BJ (cell line): Measurements from ENCODE around the gene THSD7A. TPM values are rescaled to one million over a fixed set of nuclear protein-coding genes. Genes with fewer than 3 reads are reported as not detected.

Experiments
- CTCF ChIA-PET: fragments of 350-600 bp; formaldehyde crosslinking; extraction: SDS; loops from one replicate; lab custom pipeline; 2021; ENCODE audit warnings: antibody characterized with exemption, inconsistent platforms; lab: Yijun Ruan, JAX
- POLR2A ChIA-PET: fragments of 300-600 bp; sonication (Branson Sonifier 250); formaldehyde crosslinking; extraction: SDS; loops from one replicate; lab custom pipeline; 2021; ENCODE audit warnings: antibody characterized with exemption; lab: Charles Lee
- DNase-seq: peaks from one replicate; pipeline ENCODE4 v3.0.0-alpha.2; 2011; ENCODE audit warnings: low read depth
- H3K27me3 ChIP-seq: 2 replicates; pipeline ENCODE4 v1.6.0; 2011; ENCODE audit warnings: low read length; ENCODE audit not compliant: control insufficient read depth, insufficient read depth
- H3K36me3 ChIP-seq: 2 replicates; pipeline ENCODE4 v1.5.1; 2011; ENCODE audit warnings: low read length; ENCODE audit not compliant: control insufficient read depth, insufficient read depth
- H3K4me3 ChIP-seq: 2 replicates; pipeline ENCODE4 v1.5.1; 2011; ENCODE audit warnings: low read depth, mild to moderate bottlenecking, control low read depth, low read length
- polyA plus RNA-seq: library from polyadenylated mRNA; depleted of rRNA; stranded (reverse); fragments of >200 nt; gene quantifications from 2 replicates; pipeline ENCODE4 v1.2.3, GENCODE V29; 2011
- TF ChIP-seq, protein P1 (sequence below): IDR thresholded peaks from 2 replicates; pipeline ENCODE4 v1.5.1; 2011; ENCODE audit warnings: low read depth, mild to moderate bottlenecking, control low read depth, inconsistent platforms, low read length, moderate library complexity; ENCODE audit not compliant: insufficient read depth

THSD7A gene
- polyA plus RNA-seq, 1 experiment = 0.02 TPM

DNA sequence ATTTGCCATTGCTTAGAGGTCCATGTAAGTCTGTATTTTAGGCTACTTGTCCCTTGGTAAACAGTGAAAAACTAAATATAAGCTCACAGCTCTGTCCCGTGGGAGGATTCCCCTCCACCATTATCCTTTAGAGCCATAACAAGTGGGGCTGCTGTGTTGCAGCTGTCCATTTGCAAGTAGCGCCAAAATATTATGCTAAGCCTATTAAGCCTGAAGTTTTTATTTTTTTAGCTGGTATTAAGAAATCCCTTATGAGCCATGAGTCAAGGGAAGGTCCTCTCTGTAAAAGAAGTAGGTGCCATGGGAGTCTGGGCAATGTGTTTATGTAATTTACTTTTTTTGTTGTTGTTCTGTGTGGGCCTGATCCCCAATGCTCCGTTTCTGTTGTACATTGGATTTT is 183.9 kb downstream of the THSD7A start:
- POLR2A ChIA-PET = no interaction called here
- no peaks in the 10 kb centered on the region for H3K27me3 ChIP-seq

DNA sequence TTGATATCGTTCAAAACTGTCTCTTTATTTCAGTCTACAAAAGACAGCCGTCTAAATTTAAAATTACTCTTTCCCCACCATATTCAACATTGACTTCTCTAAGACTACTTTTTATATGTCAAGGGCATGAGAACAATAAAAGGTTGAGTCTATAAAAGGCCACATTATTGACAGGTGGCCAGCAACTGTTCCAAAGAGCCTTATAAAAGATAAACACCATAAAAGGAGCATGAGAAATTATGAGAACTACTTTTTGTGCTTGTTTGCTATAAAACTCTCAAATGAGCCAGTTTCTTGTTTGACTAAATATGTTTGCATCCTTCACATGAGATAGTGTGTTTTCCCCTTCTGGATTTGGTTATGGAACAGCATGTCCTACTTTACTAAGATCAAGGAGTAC is 189.2 kb downstream of the THSD7A start:
- TF ChIP-seq, protein P1, sequence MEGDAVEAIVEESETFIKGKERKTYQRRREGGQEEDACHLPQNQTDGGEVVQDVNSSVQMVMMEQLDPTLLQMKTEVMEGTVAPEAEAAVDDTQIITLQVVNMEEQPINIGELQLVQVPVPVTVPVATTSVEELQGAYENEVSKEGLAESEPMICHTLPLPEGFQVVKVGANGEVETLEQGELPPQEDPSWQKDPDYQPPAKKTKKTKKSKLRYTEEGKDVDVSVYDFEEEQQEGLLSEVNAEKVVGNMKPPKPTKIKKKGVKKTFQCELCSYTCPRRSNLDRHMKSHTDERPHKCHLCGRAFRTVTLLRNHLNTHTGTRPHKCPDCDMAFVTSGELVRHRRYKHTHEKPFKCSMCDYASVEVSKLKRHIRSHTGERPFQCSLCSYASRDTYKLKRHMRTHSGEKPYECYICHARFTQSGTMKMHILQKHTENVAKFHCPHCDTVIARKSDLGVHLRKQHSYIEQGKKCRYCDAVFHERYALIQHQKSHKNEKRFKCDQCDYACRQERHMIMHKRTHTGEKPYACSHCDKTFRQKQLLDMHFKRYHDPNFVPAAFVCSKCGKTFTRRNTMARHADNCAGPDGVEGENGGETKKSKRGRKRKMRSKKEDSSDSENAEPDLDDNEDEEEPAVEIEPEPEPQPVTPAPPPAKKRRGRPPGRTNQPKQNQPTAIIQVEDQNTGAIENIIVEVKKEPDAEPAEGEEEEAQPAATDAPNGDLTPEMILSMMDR = no peak
- no peaks in the 10 kb centered on the region for H3K36me3 ChIP-seq
- DNase-seq = no peak
- no peaks in the 10 kb centered on the region for H3K27me3 ChIP-seq
- no peak overlapping the region for H3K4me3 ChIP-seq
- POLR2A ChIA-PET = no interaction called here
- CTCF ChIA-PET = no interaction called here

More for the DNA sequence above, 183.9 kb downstream of the THSD7A start:
- Histone ChIP-seq H3K4me3 (no peak overlapping the region), H3K36me3 (no peaks in the 10 kb centered on the region)
- DNase-seq = no peak
- CTCF ChIA-PET = interaction anchor here (0.9 kb wide), 1 partner anchor 54 kb away, joined by 3 read pairs; no protein-coding TSS in a partner anchor
- TF ChIP-seq, protein P1 = no peak

DNA sequence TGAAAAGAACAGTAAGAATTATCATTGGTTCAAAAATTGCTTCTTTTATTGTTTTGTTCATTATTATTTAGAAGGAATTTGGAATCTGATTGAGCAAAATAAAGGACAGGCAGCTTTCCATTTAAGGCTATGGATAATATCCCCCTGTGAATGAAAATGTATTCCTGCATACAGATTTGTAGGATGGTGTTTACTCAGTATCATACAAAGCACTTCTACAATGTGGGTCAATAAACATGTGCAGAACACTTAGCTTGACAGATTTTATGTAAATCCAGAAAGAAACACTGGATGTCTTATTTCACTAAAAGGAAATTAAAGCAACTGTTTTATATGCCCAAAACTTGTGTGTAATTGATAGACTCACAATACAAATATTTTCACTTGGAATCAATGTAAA is 189.7 kb downstream of the THSD7A start:
- Histone ChIP-seq H3K36me3 (no peaks in the 10 kb centered on the region), H3K4me3 (no peak overlapping the region), H3K27me3 (no peaks in the 10 kb centered on the region)
- TF ChIP-seq, protein P1 = no peak
- CTCF ChIA-PET = no interaction called here
- no peak for DNase-seq
- POLR2A ChIA-PET = no interaction called here

DNA sequence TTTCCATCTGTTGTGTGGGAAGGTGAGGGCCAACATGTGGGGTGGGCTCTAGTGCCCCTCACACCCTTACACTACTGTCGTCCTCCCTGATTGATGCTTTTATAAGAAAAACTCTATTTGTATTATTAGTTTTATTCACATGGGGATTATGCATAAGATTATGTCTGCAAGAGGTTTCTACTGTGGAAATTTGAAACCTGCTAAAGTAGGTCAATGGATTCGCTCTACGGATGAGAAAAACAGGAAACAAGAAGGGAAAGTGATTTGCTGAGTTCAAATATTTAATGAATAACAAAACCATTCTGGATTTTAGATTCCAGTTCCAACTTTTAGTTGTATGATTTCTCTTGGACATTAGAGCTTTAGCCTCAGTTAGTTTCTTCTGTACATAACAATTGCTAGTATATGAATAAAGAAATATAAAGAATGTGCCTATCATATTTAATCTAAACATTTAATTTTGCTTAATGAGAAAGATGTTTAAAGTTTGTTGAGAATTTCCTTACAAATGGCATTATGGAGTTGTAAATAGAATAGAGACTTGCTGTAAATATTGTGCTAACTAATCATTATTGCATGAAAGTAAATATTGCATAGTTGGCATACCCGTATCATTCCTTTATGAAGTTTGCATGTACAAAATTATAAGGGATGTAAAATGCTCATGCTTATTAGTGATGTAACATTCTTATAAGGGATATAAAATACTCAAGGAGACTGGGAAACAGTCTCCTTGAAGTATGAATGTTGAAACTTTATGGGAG is 193.8 kb downstream of the THSD7A start:
- H3K36me3 ChIP-seq = no peaks in the 10 kb centered on the region
- DNase-seq = no peak
- TF ChIP-seq, protein P1 = no peak
- POLR2A ChIA-PET = no interaction called here
- CTCF ChIA-PET = no interaction called here
- H3K27me3 ChIP-seq = no peaks in the 10 kb centered on the region
- H3K4me3 ChIP-seq = no peak overlapping the region

DNA sequence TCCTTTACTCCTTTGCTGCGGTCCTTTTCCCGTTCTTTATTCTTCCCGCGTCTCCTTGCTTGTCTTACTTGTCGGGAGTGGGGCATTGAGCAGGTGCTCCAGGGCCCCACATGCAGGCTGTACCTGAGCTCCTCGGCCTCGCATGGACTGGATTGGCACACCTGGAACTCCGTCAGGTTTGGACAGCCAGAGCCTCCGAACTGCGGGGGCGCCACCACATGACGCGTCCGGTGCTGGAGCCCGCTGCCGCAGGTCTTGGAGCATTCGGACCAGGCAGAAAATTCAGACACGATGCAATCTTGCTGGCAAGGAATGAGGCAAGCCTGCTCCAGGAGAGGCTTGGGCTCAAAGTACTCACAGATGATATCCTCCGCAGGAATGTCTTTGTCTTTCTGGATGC is 195.7 kb downstream of the THSD7A start:
- Histone ChIP-seq H3K4me3 (no peak overlapping the region), H3K27me3 (no peaks in the 10 kb centered on the region), H3K36me3 (no peaks in the 10 kb centered on the region)
- DNase-seq = no peak
- CTCF ChIA-PET = no interaction called here
- TF ChIP-seq, protein P1 = no peak
- POLR2A ChIA-PET = no interaction called here
